Measurements from ENCODE around the gene CHST13.

CHST13 gene

GRCh38 chr3:126578702-126579101, 54.7 kb downstream of the CHST13 start:
- TF ChIP-seq MAX (IDR thresholded peaks at IDR 0.05) (no peak), REST (IDR thresholded peaks at IDR 0.05; ENCODE audit: low read depth) (no peak), ZBTB7A (IDR thresholded peaks at IDR 0.05; ENCODE audit: low read depth) (no peak), TCF12 (IDR thresholded peaks at IDR 0.05; ENCODE audit: low read depth) (no peak)

GRCh38 chr3:126580746-126581145, 56.8 kb downstream of the CHST13 start:
- TF ChIP-seq EGR1 (IDR thresholded peaks at IDR 0.05) (no peak), MAX (IDR thresholded peaks at IDR 0.05) (no peak)

GRCh38 chr3:126581569-126581968, 57.6 kb downstream of the CHST13 start:
- TF ChIP-seq CEBPB (IDR thresholded peaks at IDR 0.05) (no peak), CREB1 (IDR thresholded peaks at IDR 0.05; ENCODE audit: low read depth) (no peak), MAX (IDR thresholded peaks at IDR 0.05) (no peak), TAF1 (IDR thresholded peaks at IDR 0.05; ENCODE audit: low read depth) (no peak), RAD21 (IDR thresholded peaks at IDR 0.05; ENCODE audit: low read depth) (no peak), EGR1 (IDR thresholded peaks at IDR 0.05) (no peak), EP300 (IDR thresholded peaks at IDR 0.05; ENCODE audit: borderline replicate concordance) (no peak), USF1 (IDR thresholded peaks at IDR 0.05) (no peak), ZBTB7A (IDR thresholded peaks at IDR 0.05; ENCODE audit: low read depth) (no peak), TCF12 (IDR thresholded peaks at IDR 0.05; ENCODE audit: low read depth) (no peak), NFIC (IDR thresholded peaks at IDR 0.05) (no peak), REST (IDR thresholded peaks at IDR 0.05; ENCODE audit: low read depth) (no peak), YY1 (IDR thresholded peaks at IDR 0.05; ENCODE audit: low read depth) (no peak), FOXM1 (IDR thresholded peaks at IDR 0.05; ENCODE audit: borderline replicate concordance, low read depth) (no peak), TEAD4 (IDR thresholded peaks at IDR 0.05) (no peak)

- TF ChIP-seq TCF12 (IDR thresholded peaks at IDR 0.05; ENCODE audit: low read depth) = no peak
These were observed 58.4 kb downstream of the CHST13 start for GRCh38 chr3:126582311-126582710.

All from Ishikawa (cell line).